ENCODE results near the gene ACOT7.
A peak's percentile ranks its signal among the peaks of the same experiment; 100 is the strongest.
"Not testable (repeated sequence)": the region's sequence is repeated elsewhere in the genome, so short reads cannot be mapped to it uniquely, and the experiment has no call there.

The ACOT7 gene, protein sequence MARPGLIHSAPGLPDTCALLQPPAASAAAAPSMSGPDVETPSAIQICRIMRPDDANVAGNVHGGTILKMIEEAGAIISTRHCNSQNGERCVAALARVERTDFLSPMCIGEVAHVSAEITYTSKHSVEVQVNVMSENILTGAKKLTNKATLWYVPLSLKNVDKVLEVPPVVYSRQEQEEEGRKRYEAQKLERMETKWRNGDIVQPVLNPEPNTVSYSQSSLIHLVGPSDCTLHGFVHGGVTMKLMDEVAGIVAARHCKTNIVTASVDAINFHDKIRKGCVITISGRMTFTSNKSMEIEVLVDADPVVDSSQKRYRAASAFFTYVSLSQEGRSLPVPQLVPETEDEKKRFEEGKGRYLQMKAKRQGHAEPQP

DNA sequence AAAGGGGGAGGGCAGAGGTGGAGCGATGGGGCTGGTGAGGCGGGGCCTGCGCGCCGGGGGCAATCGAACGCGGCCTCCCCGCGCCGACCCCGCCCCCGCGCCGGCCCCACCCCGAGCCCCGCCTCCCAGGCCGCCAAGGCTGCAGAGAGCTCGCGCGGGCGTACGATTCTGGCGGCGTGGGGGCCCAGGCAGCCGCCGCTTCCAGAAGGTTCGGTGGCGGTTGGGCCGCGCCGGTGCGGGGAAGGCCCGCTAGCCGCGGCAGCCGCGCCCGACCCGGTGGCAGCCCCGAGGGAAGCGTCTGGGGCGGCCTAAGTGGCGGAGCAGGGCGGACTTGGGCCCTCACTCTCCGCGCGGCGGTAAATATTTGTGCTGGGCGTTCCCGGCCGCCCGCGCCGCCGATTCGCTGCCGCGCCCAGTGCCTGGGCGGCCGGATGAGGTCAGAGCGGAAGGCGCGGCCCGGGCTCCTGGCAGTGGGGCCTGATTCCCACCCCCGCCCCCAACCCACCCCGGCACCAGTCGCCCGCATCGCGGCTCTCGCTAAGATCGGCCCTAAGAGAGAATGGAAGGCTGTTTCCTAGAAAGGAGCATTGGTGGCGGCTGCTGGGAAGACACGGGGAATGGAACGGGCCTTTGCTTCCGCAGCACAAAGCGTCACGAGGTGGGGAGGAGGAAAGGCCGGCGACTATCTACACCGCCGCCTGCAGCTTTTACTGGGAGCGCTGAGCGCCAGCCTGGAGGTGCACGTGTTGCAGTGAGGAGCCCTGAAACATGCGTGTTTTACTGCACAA lies at the start of gene ACOT7:
Gene ACOT7, minus strand, starts transcription at position 368 of the 788 bp plus-strand sequence. CDS start 368 bp downstream, outside the sequence.
- DNase-seq, result peak; percentile 92

DNA sequence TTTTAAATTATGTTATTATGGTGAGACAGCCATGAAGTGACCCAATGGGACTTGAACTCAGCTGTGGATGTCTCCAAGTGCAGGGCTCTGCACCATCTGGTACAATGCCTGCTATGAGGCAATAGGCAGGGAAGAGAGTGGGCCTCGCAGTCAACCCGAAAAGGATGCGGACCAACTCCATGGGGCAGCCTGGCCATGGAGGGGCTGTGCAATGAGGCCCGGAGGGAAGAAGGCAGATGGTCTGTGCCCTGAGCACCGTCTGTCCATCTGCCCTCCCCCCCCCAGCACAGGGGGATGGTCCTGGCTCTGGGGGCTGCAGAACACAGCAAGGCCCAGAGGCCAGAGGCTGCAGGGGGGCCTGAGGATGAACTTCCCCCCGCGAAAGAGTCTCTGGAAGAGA lies 48.0 kb upstream of the ACOT7 start:
- no peak for DNase-seq

DNA sequence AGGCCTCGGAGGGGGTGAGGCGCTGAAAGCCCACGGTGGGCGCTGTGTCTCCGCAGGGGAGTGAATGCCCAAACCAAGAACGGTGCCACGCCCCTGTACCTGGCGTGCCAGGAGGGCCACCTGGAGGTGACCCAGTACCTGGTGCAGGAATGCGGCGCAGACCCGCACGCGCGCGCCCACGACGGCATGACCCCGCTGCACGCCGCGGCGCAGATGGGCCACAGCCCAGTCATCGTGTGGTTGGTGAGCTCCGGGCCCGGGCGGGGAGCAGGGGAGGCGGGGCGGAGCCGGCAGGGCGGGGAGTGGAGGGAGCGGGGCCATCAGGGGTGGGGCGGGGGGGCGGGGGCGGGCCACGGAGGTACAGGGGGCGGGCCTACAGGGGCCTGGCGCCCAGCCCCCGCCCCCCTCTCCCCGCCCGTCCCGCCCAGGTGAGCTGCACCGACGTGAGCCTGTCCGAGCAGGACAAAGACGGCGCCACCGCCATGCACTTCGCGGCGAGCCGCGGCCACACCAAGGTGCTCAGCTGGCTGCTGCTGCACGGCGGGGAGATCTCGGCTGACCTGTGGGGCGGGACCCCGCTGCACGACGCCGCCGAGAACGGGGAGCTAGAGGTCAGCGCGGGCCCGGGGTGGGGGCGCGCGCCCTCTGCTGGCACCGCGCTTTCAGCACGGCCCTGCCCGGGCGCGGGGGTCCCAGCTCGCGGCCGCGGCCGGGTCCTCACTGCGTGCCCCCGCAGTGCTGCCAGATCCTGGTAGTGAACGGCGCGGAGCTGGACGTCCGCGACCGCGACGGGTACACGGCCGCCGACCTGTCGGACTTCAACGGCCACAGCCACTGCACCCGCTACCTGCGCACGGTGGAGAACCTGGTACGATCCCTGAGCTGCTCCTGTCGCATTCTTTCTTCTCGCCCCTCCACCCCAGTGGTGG lies 46.9 kb upstream of the ACOT7 start:
- DNase-seq, result peak; percentile 82

DNA sequence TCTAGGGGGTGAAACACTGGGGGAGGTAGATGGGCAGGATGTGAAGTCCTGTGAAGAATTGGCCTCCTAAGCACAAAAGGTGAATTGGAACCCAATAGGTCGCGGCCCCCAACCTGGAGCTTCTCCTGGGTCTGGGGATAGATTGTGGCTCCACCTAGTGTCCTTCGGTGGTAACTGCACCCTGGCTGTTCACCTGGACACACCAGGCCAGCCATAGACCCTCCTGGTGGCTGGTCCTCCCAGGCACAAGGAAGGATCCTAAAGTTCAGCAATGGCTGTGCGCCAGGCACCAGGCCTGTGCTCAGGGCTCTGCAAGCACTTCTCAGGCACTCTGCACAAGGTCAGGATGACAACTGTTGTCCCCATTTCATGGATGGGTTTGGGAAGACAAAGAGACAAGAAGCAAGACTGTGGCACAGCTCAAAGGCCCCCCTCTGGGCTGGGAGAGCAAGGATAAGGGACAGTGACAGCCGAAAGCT lies 44.5 kb upstream of the ACOT7 start:
- peak; percentile 80 for DNase-seq

DNA sequence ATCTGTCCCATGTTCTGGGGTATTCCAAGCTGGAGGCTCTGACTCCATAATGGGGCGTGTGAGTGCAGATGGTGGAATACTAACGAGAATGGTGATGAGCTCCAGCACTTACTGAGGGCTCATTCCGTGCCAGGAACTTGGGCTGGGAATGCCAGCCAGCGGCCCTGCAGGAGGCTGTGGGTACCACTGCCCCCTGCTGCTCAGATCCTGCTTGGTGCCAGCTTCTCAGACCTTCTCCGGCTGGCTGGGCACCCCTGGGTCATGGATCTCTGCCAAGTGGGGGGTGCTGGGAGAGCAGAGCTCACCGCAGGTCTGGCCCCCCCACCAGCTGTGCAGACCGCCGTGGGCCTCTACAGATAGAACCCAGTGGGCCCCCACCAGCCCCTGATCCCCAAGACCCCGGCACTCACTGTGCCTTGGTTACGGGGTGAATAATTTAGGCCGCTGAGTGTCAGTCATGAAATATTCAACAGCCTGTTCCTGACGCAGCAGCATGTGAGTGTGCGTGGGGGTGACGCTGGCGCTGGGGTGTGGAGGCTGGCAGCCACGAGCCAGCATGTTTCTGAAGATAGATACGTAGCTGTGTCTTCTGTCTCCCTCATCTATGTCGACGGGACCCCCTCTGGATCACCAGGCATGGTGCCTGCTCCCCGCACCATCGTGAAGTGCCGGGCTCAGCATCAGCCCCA lies 43.6 kb upstream of the ACOT7 start:
- not testable (repeated sequence) for DNase-seq

DNA sequence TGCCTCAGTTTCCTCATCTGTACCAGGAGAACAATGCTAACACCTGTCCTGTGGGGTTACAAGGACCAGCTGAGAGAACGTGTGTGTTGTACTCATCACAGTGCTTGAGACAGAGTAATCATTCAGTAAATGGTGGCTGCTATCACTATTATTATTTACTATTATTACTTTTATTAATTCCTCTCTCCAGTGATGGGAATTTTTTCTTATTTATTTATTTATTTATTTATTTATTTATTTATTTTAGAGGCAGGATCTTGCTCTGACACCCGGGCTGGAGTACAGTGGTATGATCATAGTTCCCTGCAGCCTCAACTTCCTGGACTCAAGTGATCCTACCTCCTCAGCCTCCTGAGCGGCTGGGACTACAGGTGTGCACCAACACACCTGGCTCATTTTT lies 42.7 kb upstream of the ACOT7 start:
- not testable (repeated sequence) for DNase-seq

DNA sequence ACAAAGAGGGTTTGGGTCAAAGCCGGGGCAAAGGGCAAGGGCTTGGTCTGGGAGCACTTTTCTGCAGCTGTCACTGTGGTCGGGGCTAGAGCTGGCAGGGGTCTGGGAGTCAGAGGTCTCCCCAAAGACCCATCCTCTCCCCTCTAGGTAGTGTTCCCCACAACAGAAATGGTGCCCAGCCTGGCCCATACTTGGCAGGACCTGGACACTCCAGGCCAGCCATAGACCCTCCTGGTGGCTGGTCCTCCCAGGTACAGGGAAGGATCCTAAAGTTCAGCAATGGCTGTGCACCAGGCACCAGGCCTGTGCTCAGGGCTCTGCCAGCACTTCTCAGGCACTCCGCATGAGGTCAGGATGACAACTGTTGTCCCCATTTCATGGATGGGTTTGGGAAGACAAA lies 42.0 kb upstream of the ACOT7 start:
- DNase-seq, result no peak

DNA sequence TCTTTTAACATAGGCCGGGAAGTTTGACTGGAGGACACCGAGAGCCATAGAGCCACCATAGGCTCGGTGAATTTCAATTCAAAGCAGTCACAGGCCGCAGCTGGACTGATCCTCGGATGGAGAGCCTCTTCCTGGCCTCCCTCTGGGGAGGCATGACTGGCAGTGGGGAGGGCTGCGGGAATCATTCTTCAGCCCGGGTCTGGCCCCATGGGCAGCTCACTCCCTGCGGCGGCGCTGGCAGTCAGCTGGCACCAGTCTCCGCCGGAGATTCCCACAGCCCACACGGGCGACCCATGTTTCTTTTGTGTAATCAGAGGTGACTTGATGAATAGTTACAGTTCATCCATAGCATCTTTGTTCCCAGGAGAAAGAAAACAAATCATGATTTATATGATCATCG lies 41.6 kb upstream of the ACOT7 start:
- no peak for DNase-seq

DNA sequence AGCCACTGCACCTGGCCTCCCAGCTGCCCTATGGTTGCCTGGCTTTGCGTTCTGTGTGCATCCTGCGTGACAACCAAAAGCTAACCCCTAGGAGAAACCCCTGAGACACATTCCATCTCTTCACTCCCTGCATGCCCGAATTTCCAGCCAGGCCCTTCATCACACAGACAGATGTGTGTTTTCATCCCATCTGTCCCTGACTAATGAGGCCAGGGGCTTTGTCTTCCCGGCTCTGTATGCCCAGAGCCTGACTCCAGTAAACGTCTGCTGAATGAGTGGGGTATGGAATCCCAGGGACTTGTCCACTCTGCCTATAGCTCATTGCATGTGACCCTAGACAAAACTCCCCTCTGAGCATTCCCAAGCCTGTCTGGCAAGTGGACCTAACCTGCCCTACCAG lies 40.6 kb upstream of the ACOT7 start:
- no peak for DNase-seq

DNA sequence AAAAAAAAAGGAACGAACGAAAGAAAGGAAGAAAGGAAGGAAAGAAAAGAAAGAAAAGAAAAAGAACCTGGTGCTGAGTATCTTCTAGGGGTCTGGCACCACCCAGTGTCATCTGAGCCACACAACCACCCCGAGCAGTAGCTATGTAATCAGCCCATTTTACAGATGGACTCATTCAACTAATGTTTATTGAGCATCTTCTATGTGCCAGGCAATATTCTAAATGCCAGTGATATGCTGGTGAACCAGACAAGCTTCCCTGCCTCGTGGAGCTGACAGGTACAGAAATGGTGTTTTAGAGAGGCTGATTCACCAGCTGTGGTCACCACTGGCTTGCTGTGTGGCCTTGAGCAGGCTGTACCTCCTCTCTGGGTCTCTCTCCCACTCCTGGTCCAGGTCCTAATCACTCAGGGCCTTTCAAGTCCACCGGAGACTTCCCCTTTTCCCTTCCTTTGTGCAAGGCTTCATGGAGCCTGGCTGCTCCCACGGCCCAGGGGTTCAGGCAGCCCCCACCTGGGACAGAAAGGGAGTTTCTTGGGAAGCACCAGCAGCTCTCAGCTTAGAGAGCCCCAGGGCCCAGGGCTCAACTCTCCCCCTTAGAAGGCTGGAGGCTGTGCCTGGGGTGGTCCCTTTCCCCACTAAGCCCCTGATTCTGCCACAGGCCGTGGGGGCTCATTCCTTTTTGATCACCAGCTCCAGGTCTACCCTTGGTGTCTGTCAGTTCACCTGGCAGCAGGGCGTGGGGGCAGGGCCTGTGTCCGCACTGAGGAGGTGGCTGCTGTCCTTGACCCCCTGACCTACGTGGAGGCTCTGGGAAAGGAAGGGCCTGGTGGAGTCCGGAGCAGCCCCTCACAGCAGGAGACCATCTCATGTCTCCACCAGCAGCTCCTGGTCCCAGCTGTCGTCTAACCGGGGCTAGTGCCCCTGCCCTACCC lies 38.3 kb upstream of the ACOT7 start:
- not testable (repeated sequence) for DNase-seq

DNA sequence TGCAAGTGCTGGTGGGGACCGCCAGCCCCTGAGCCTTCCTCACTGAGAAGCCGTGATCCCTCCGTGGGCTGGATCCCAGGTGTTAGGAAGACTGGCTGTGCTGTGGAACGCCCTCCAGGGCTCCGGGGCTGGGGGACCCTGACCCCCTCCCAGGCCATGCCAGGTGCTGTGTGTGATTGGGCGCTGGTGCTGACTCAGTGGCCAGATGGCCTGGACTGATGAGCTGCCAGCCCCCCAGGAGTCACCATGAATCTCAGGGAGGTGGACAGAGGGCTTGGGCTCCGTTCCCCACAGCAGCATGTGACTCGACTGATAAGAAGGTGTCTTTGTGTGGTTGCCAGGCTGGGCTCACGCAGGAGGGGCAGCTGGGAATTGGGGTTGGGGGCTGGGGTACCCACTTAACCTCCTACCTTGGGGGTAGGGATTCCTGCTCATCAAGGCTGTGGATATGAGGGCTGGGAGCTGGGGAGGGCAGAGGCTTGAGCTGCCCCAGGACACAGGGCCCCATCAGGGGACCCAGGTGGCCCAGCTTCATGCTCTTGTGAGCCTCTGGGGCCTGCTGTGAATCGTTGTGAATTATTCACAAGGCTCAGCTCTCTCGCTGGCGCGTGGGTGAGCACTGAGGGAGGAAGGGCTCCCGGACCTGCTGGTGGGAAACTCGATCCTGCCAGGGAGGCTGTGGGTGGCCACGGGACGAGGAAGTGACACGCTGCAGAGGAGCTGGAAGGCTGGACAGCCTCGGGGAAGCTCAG lies 36.3 kb upstream of the ACOT7 start:
- DNase-seq, result not testable (repeated sequence)

DNA sequence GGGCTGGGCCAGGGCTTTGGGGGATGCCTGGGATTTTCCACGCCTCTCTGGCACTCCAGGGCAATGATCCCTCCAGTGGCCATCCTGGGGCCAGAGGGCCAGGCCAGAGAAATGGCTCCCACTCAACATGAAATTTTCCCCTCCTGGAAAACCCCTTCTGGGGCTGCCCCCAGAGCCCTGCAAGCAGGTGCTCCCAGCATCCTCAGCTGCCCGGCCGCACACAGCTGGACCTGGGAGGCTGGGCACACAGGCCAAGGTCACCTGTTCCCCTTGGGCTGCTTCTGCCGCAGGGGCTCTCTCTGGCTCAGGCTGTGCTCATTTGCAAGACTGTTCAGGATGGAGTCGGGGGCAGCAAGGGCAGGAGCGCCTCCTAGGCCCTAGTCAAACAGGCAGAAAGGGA lies 34.9 kb upstream of the ACOT7 start:
- DNase-seq, result not testable (repeated sequence)

DNA sequence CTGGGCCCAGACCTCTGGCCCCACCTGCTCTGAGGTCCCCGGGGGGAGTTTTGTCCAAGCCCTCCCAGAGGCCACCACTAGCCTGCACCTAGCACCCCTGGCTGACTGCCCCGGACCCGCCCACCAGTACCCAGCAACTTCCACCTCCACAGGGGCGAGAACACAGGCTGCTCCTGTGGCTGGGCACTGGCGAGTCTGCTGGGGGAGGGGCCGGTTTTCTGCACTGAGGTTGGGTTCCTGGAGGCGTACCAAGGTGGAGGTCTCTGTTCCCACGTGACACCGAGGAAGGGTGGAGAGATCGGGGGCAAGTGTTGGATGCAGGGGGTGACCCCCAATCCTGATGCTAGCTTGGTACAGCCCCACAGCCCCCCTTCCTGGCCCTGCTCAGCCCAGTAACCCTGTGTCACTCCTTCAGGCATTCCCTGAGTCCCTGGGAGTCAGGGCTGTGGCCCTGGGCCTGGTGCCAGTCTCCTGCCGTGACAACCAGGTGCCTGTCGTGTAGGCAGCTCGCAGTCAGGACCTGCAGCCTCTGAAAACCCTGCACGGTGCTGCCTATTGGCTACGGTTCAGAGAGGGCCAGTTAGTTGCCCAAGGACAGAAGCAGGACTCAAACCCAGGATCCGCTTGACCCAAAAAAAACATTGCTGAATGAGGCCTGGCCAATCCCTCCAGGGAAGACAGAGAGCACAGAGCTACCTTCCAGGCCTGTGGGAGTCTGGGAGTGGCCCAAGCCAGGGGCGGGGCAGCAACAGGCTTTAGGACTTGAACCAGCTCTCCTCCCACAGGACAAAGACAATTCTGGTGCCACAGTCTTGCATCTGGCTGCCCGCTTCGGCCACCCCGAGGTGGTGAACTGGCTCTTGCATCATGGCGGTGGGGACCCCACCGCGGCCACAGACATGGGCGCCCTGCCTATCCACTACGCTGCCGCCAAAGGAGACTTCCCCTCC lies 34.1 kb upstream of the ACOT7 start:
- no peak for DNase-seq

DNA sequence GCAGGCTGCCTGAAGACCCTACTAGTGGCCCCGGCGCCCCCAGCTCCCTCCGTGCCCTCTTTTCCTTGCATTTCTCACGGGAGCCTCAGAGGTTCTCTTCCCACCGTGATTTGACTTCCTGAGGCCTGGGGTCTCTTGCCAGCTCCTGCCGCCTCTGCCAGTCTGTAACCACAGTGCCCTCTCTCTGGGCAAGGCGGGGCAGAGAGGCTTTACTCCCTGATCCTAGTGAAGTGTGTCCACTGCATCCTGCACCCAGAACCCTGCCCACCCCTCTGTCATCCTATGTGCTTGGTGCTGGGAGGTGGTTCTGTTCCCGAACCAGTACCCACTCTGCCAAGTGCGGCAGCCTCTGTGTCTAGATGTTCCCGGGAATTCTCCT lies 33.4 kb upstream of the ACOT7 start:
- DNase-seq, result no peak

DNA sequence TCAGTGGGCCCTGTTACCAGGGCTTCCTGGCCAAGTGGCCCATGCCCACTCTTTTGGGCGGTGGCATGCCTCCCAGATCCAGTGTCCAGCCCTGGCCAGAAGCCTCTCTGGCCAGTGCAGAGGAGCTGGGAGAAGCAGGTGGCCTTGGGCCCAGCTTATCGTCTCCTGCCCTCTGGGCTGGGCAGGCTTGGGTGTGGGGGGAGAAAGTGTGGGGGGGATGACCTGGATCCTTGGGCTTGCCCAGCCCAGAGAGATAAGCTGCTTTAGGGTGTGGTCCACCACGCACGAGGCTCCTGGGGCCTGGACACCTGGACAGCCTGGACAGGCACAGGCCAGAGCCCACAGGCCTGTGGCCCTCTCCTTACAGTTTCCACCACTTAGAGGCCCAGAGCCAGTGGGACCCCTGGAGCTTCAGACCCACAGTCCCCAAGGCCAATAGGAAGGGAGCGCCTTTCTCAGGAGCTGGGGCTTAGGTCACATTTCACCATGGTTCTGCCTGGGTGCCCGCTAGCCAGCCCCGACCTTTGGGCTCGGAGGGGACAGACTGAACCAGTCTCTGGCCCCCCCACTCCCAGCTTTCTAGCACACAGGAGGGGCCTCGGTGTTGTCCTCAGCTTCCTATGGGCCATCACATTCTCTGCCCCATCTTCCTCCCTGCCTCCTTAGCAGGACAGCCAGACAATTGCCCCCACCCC lies 32.9 kb upstream of the ACOT7 start:
- no peak for DNase-seq

DNA sequence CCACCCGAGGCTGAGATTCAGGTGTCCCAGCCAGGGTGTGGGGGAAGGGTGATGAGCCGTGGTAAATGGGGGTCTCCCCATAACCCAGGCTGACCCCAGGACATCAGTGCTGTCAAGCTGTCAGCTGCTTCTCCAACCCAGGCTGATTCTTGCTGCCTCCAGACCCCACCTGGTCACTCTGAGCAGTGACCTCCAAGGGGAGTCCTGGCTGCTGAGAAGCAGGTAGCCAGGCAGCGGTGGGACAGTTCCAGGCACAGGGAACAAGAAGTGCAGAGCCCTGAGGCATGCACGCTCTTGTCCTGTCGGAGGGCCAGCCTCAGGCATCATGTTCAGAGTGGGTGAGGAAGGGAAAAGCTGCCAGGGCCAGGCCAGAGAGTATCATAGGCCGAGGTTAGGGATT lies 32.1 kb upstream of the ACOT7 start:
- DNase-seq, result no peak

DNA sequence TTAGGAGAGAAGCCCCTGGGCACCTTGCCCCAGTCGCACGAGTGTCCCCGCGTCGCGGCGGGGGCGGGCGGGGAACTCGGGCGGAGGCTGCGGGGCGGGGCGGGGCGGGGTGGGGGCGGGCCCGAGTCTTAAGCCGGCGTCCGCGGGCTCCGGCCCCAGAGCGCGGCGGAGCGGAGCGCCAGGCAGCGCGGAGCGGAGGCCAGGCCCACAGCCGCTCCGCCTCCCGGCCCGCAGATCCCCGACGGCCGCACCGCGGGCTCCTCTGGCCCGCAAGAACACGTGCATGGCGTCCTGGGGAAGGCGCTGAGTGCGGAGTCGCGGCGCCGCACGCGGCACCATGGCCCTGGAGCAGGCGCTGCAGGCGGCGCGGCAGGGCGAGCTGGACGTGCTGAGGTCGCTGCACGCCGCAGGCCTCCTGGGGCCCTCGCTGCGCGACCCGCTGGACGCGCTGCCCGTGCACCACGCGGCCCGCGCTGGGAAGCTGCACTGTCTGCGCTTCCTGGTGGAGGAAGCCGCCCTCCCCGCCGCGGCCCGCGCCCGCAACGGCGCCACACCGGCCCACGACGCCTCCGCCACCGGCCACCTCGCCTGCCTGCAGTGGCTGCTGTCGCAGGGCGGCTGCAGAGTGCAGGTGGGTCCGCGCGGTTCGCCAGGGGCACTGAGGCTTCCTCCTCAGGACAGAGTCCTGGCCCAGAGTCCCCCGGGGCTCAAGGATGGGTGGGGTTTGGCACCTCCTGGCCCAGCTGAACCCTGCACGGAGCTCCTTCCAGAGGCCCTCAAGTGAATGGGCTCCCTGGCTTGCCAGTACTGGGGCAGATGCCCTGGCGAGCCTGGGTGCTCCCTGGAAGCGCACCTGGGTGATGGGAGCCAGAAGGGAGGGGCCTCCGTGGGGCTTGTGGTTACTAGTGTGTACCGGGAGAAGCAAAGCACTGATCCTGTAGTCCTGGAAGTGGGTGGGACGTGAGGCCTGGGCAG lies 31.3 kb upstream of the ACOT7 start, which contains the start of gene ESPN:
Gene ESPN, plus strand, starts transcription at position 158 of the 975 bp plus-strand sequence. Its CDS starts 180 bp downstream, at position 338.
- no peak for DNase-seq

Data from CD4-positive, alpha-beta T cell treated with Interleukin-21 for 1 hour (primary cell).